K562 treated with DMSO at 1 percent for 24 hours (cell line): ENCODE measurements around the gene PRSS22. TPM values are rescaled to one million over a fixed set of nuclear protein-coding genes. Genes with fewer than 3 reads are reported as not detected.

ENCODE experiments used
- total RNA-seq: library from RNA; unstranded; fragments of 300-600 nt; gene quantifications from 2 replicates; pipeline ENCODE4 v1.2.3, GENCODE V29; 2022; ENCODE audit warnings: low read depth; ENCODE audit not compliant: insufficient read depth

Gene PRSS22
- total RNA-seq, result not detected in 2 replicates

GRCh38 chr16:2857451-2858244, at the start of gene PRSS22:
TSS of gene PRSS22 (minus strand) at chr16:2858170. CDS start at chr16:2858104, 66 bp downstream.

GRCh38 chr16:2882650-2883457, 24.9 kb upstream of the PRSS22 start, which contains the start of gene FLYWCH2:
TSS of gene FLYWCH2 (plus strand) at chr16:2883215. CDS start at chr16:2896450, 13,235 bp downstream.

GRCh38 chr16:2829501-2830354, 28.2 kb downstream of the PRSS22 start, which contains the start of gene ZG16B:
TSS of gene ZG16B (plus strand) at chr16:2830303. CDS start at chr16:2830442, 139 bp downstream.

GRCh38 chr16:2816751-2817339, 41.1 kb downstream of the PRSS22 start, which contains the start of gene PRSS21:
TSS of gene PRSS21 (plus strand) at chr16:2817237. CDS start at chr16:2817269, 32 bp downstream.

Other genes starting within 250 kb of the PRSS22 start
- 59.7 and 60.5 TPM in 2 replicates for gene KCTD5, start 175.6 kb downstream of the PRSS22 start, total RNA-seq
- 1.2 and 2.3 TPM in 2 replicates for gene PRSS27, start 137.9 kb downstream of the PRSS22 start, total RNA-seq
- gene SRRM2, start 105.5 kb downstream of the PRSS22 start, total RNA-seq, result 256 and 287 TPM in 2 replicates
- 340 and 361 TPM in 2 replicates for gene ELOB, start 80.9 kb downstream of the PRSS22 start, total RNA-seq
- not detected in 2 replicates for gene PRSS33, start 70.6 kb downstream of the PRSS22 start, total RNA-seq
- gene PRSS41, start 59.7 kb downstream of the PRSS22 start, total RNA-seq, result not detected in 2 replicates
- gene PRSS21, start 40.9 kb downstream of the PRSS22 start, total RNA-seq, result 74.1 and 76.0 TPM in 2 replicates
- 0.71 and 1.5 TPM in 2 replicates for gene ZG16B, start 27.9 kb downstream of the PRSS22 start, total RNA-seq
- gene FLYWCH2, start 25.0 kb upstream of the PRSS22 start, total RNA-seq, result 107 TPM in 2 replicates
- gene FLYWCH1, start 53.8 kb upstream of the PRSS22 start, total RNA-seq, result 46.3 and 51.2 TPM in 2 replicates
- gene KREMEN2, start 106.1 kb upstream of the PRSS22 start, total RNA-seq, result 1.3 and 2.2 TPM in 2 replicates
- 25.2 and 30.8 TPM in 2 replicates for gene PAQR4, start 111.2 kb upstream of the PRSS22 start, total RNA-seq
- 168 and 199 TPM in 2 replicates for gene PKMYT1, start 122.3 kb upstream of the PRSS22 start, total RNA-seq
- gene CLDN9, start 154.8 kb upstream of the PRSS22 start, total RNA-seq, result 4.3 and 4.5 TPM in 2 replicates
- 0.65 and 0.76 TPM in 2 replicates for gene CLDN6, start 160.0 kb upstream of the PRSS22 start, total RNA-seq
- 41.1 and 48.6 TPM in 2 replicates for gene TNFRSF12A, start 162.2 kb upstream of the PRSS22 start, total RNA-seq
- 37.4 and 38.2 TPM in 2 replicates for gene HCFC1R1, start 165.8 kb upstream of the PRSS22 start, total RNA-seq
- 41.2 and 42.6 TPM in 2 replicates for gene THOC6, start 165.9 kb upstream of the PRSS22 start, total RNA-seq
- not detected in 2 replicates for gene BICDL2, start 178.8 kb upstream of the PRSS22 start, total RNA-seq
- 0.31 and 1.0 TPM in 2 replicates for gene MMP25, start 188.4 kb upstream of the PRSS22 start, total RNA-seq
- gene IL32, start 207.5 kb upstream of the PRSS22 start, total RNA-seq, result 49.1 and 56.4 TPM in 2 replicates
- gene ZSCAN10, start 241.1 kb upstream of the PRSS22 start, total RNA-seq, result not detected in 2 replicates